ENCODE results near the gene STAT6.
A peak's percentile ranks its signal among the peaks of the same experiment; 100 is the strongest.
"Not testable (repeated sequence)": the region's sequence is repeated elsewhere in the genome, so short reads cannot be mapped to it uniquely, and the experiment has no call there.

Gene STAT6

DNA sequence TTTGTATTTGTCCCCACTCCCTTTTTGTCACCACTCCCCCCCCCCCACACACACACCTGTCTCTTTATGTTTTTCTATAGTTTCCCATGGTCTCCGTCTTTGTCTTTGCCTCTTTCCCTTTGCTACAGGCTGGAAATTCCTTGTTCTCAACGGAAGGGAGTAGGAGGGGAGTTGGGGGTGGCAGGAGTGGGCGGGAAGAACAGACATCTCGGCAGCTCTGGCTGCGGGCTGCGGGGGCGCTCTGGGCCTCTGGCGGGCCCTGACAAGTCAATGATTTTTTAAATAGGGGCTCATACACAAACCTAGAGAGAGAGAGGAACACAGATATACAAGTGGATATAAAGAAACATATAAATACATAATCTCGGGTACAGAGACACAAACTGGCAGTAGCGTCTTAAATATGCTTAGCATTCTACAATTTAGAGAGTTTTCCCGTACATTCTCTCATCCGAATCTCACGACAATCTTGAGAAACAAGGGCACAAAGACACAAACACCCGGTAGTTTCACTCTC lies 24.6 kb downstream of the STAT6 start:
- DNase-seq: peak; percentile 76

DNA sequence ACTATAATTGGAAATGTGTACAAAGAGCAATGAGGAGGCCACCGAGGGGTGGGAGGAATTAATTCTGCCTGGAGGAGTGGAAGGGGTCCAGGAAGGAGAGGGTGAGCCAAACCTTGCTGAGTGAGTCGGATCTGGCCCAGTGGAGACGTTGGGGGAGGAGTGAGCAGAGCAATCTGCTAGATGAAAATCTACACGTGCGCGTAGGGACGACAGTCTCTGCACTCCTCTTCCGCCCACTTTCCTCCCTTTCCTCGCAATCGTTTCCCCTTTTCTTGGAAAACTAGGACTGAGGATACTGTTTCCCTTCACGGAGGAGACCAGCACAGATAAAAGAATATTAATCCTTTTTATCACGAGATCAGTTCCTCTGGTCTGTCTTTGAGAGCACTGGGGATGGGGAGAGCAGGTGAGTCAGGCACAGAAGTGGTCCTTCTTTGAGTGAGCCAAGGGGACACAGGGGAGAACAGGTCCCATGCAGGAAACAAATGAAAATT lies 25.1 kb downstream of the STAT6 start:
- no peak for DNase-seq

DNA sequence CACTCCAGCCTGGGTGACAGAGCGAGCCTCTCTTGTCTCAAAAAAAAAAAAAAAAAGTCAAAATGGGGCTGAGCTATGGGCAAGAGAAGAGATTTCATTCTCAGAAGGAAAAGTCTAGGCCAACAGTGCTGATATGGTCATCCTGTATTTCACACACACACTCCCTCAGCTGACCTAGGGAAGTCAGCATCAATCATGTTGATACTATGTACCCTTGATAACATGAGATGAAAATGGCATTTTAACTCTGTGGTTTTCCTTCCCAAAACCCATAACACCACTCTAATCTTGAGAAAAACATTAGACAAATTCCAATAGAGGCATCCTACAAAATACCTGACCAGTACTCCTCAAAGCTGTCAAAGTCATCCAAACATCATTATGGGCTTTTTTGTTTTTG lies 30.3 kb downstream of the STAT6 start:
- no peak for DNase-seq

DNA sequence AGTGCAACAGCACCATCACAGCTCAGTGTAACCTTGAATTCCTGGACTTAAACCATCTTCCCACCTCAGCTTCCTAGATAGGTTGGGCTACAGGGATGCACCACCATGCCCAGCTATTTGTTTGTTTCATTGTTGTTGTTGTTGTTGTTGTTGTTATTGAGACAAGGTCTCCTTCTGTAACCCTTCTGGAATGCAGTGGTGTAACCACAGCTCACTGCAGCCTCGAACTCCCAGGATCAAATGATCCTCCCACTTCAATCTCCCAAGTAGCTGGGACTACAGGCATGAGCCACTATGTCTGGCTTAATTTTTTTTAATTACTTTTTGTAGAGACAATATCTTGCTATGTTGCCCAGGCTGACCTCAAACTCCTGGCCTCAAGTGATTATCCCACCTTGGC lies 31.3 kb downstream of the STAT6 start:
- DNase-seq: no peak

DNA sequence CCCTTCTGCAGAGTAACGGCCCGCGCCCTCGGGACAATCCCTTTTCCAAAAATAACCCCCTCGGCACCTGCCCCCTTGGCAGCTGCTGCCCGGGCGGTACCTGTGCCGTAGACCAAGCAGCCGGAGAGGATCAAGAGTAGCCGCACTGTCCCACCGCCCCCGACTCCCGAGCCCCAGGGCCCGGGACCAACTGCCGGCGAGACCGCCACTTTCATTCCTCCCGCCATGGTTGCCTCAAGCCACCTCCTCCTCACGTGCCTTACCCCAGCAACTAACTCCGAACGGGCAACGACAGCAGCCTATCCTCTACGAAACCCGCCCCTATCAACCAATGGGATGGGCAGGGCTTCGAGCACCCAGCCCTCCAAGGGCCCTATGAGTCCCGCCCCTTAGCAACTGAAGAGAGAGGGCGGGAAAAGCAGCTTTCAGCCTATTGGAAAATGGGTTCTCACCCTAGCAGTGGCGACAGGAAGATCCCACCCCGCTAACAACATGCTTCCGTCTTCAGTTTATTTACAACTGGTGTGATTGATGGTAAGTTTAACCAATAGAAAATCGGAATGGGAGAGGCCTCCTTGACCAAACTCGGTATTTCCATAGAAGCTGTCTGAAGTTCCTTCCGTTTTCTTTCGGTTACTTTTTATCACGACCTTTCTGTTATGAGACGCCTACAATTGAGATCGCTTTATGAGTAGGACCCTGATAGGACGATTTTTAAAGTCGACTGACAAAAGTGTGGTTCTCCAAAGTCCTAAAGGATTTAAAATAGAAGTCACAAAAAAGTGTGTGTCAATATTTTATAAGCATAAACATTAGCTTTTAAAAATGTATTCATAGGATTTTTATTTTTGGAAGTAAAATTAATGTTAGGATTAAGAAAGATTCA lies 32.4 kb downstream of the STAT6 start, which contains the start of gene NEMP1:
NEMP1 (minus strand) TSS at position 273 of the 886 bp plus-strand sequence; CDS start at position 227, 46 bp downstream.
- peak; percentile 91 for DNase-seq

DNA sequence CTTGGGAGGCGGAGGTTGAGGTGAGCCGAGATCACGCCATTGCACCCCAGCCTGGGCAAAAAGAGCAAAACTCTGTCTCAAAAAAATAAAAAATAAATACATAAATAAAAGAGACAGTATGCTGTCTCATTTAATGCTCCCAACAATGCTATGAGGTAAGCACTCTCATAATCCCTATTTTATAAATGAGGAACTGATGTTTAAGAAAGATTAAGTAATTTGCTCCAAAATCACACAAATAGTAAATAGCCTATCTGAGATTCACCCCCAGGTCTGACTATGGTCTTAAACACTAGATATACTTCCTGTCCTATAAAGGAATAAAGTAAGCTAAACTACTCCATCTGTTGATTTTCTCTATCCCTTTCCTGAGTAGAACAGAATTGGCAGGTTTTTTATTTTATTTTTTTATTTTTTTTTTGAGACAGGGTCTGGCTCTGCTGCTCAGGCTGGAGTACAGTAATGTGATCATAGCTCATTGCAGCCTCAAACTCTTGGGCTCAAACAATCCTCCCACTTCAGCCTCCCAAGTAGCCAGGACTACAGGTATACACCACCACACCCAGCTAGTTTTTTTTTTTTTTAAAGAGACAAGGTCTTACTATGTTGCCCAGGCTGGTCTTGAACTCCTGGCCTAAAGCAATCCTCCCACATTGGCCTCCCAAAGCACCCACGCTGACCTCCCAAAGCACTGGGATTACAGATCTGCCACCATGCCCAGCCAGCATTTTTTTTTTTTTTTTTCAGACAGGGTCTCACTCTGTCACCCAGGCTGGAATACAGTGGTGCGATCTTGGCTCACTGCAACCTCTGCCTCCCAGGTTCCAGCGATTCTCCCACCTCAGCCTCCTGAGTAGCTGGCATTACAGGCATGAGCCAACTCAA lies 37.4 kb downstream of the STAT6 start:
- DNase-seq: not testable (repeated sequence)

DNA sequence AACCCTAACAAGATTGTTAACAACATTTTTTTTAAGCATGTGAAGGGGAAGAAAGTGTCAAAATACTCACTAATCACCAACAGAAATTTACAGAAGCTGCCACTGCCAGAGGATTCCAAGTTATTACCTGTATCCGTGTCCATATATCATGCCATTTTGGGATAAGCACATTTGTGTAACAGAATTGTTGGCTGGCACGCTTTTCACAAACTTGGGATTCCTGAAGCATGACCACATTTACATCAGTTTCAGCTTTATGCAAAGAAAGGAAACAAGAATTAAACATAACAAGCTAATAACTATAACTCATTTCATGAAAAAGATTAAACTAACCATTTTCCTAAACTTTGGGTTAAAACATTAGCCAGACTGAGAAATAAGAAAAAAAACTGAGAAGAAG lies 38.5 kb downstream of the STAT6 start:
- no peak for DNase-seq

DNA sequence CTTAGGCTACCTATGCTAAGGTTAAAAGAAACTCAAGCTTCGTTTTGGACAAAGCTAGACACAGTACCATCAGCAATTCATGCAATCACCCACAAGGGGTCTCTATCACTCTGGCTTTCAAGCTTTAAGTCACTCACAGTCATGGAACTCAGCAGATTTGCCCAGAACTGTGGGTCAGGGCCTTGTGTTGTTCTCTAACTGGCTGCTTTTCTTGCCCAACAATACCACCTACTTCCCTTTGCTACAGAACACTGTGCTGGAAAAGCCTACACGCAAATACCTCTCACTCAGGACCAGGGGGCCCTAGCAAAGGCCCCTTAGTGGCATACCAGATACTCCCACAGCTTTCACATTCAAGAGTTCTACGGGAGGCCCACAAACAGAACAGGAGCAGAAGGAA lies 41.6 kb downstream of the STAT6 start:
- no peak for DNase-seq

DNA sequence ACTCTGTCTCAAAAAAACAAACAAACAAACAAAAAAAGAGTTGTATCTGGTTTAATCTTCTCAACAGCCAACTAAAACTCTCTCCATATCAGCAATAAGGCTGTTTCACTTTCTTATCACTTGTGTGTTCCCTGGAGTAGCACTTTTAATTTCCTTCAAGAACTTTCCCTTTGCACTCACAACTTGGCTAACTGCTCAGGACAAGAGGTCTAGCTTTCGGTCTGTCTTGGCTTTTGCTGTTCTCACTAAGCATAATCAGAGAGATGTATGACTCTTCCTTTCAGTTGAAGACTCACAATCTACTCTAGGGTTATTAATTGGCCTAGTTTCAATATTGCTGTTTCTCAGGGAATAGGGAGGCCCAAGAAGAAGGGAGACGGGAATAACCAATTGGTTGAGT lies 44.9 kb downstream of the STAT6 start:
- DNase-seq: no peak

DNA sequence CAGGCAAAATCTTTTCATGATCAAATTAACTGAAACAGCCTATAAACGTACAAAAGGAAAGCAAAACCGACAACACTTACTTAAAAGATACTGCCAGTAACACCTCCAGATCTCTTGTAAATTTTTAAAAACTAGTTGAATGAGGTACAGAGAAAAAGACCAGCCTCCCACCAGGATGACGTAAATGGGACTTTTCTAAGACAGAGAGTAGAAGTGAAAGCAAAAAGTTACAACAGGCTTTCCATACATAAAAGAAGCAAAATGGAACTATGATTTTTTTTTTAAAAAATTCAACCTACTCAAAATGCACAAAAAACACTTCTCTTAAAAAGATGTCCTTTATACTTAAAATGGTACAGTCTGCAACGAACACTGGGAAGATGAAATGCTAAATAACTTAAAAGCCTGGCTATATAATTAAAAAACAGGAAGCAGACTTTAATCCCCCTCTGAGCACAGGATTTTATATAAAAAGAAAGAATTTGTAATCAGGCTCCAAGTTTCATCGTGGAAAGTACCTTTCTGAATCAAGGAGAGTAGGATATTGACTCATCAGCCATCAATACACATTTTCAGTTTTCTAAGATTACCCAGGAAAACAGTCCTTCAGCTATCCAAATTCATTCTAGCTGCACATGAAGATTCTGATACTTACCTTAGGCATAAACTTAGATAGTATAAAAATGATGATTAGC lies 47.0 kb downstream of the STAT6 start:
- no peak for DNase-seq

DNA sequence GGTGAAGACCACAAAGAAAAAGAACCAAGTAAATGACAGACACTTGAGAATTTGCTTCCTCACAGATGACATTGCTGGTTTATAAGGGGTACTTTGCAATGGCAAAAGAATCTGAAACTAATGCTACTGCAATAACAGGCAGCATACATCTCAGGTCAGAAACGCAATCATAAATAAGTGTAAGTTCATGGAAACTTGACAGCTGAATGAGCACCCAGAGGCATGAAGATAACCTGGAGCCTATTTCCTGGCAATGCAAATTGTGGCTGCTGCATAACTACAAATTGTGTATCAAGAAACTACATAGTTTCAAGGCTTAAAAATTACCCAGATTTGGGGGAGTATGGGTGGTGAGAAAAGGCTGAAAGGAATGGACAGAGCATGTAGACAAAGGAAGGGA lies 52.7 kb downstream of the STAT6 start:
- DNase-seq: no peak

DNA sequence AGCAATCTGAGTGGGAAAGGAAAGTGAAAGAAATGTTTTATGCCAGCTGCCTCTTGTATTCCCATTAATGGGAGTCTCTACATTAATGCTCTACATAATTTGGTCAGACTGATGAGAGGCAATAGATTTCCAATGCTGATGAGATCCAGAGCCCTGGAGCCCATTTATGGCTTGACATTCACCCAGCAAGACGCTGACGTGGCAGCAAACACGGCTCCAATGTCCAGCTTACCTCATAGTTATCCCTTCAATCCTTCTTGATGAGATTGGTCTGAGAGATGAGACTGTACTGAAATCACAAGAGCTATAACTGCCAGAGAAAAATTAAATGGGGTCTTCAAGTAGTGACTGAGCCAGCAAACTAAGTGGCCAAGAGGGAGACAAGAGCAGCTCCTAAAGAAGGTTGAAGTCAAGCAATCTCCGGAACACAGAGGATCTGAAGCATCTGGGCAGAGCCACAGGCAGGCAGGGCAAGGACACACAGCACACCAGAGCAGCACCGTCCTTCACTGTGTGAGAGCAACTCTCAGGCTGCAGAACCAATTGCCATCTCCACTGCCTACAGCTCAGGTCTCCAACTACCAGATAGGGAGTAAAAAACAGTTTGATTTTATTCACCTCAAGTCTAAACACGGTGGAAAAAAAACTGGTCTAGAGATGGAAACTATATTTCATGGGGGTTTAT lies 54.0 kb downstream of the STAT6 start:
- DNase-seq: no peak

DNA sequence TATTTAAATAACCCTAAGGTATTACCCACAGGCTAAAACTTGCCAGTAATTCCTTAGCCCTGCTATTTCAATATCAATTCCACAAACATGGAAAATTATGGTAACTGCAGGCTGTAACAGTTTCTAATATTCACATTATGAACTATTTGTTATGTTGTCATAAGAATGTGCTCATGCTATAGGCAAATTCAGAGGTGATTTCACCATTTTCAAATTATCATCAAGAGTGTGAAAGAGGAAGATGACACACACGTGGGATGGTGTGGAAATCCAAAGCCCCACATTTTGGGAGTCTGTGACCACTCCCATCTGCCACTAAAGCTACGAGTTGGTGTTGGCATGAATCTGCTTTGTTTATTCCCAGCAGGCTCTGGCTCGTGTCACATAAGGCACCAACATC lies 55.3 kb downstream of the STAT6 start:
- no peak for DNase-seq

DNA sequence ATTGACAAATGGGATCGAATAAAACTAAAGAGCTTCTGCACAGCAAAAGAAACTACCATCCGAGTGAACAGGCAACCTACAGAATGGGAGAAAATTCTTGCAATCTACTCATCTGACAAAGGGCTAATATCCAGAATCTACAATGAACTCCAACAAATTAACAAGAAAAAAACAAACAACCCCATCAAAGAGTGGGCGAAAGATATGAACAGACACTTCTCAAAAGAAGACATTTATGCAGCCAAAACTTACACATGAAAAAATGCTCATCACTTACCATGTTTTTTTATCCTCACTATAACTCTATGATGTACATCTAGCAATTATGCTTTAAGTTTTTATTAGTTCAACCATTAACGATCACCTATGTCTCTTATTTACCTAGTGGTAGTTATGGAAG lies 57.3 kb downstream of the STAT6 start:
- not testable (repeated sequence) for DNase-seq

DNA sequence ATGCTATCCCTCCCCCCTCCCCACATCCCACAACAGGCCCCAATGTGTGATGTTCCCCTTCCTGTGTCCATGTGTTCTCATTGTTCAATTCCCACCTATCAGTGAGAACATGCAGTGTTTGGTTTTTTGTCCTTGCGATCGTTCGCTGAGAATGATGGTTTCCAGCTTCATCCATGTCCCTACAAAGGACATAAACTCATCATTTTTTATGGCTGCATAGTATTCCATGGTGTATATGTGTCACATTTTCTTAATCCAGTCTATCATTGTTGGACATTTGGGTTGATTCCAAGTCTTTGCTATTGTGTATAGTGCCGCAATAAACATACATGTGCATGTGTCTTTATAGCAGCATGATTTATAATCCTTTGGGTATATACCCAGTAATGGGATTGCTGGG lies 58.0 kb downstream of the STAT6 start:
- not testable (repeated sequence) for DNase-seq

DNA sequence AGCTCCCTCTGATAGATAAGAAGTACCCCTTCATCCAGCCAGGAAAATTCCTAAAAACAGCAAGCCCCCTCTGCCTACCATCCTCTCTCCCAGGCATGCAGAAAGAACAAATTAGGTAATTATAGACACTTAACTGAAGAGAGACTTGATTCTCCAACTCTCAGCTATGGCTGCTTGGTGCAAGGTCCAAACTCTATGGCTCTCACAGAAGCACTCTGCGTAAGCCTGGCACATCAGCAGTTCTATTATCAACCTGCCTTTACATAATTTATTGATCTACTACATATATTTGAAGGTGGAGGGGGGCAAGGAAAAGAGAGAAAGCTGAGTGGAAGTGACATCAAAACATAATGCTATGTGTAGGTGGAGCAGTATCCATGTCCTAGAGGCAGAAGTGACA lies 60.2 kb downstream of the STAT6 start:
- DNase-seq: no peak

DNA sequence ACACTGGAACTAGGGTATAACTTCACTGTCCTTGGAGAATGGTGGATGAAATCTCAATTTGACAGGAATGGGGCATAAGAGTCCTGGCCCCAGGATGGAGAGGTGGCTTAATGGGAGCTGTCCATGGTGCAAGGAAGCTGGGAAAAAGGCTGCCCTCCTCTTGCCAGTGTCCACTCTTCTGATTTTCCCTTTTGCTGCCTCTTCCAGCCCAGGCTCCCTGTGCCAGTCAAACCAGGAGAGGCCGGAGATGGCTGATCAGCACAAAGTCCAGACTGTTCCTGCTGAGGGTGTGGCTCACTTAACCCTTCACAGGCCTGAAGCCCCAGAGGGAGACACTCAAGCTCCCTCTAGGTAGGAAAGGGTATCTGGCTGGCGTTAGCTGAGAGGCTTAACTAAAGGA lies 61.3 kb downstream of the STAT6 start, which contains the start of gene MYO1A:
MYO1A (minus strand) TSS at position 240 of the 400 bp plus-strand sequence. CDS start 1,806 bp downstream, outside the sequence.
- DNase-seq: no peak

DNA sequence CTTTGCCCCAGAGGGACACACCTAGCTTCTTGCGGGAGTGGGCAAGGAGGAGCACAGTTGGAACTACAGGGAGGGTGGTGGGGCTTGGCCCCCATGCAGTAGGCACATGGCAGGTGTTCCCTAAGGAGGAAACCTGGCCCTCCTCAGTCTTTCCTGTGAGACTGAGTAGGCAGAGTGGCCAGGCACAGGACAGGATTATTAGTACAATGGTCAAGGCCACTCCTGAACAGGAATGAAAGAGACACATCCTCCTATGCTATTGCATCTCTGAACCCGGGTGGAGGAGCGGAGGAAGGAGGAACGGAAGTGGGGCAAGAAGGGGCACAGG lies 62.1 kb downstream of the STAT6 start:
- no peak for DNase-seq

DNA sequence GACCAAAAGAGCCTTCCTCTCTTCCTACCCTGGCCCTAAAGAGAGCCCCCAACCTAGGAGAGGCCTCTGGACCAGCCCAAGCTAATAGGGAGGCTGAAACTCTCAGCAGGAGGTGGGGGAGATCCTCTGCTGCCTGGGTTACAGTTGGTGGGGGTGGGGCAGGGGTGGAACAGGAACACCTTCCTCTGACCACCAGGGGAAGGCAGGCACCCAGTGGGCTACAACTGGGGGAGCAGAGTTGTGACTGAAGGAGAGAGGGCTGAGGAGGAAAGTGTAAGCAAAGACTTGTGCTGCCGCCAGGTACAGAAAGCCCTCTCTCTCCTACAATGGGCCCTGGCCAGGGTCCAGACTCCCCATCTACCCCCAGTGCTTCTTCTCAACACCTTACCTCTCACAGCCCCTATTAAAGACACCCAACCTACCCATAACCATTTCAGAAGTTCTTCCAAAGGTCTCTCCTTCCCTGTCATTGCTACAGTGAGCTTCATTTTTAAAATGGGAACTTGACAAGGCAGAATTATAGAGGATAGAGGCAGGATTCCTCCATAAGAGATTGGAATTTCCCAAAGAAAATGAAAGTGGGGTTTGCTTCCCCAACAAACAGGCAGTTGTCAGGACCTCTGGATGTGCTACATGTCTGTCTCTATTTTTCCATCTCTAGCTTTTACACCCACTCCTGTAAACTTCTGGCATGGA lies 62.6 kb downstream of the STAT6 start:
- no peak for DNase-seq

DNA sequence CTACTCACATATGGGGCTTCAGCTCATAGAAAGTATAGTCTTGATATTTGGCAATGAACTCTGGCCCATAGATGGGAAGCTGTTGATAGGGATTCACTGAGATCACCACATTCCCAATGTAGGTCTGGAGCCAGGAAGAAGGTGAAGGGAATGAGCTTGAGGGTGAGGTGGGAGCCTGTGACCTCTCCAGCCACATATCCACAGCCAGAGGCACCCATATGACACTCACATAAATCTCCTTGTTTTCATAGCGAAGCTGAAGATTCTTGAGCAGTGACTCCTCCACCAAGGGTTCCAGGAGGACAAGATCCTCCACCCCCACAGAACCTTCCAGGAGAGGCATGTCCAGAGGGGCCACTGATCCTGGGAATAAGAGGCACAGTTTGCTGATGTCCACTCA lies 63.2 kb downstream of the STAT6 start:
- DNase-seq: no peak
